DMS153 treated with DMSO at 0.1 percent for 48 hours (cell line): Measurements from ENCODE around the gene SLC17A3.

ENCODE experiments used
- DNase-seq: peaks from one replicate; lab custom pipeline; 2025; ENCODE audit not compliant: unreplicated experiment; lab: John Stamatoyannopoulos, UW

The SLC17A3 gene

GRCh38 chr6:25892877-25893276, 18.8 kb upstream of the SLC17A3 start:
- no peak for DNase-seq

DNA sequence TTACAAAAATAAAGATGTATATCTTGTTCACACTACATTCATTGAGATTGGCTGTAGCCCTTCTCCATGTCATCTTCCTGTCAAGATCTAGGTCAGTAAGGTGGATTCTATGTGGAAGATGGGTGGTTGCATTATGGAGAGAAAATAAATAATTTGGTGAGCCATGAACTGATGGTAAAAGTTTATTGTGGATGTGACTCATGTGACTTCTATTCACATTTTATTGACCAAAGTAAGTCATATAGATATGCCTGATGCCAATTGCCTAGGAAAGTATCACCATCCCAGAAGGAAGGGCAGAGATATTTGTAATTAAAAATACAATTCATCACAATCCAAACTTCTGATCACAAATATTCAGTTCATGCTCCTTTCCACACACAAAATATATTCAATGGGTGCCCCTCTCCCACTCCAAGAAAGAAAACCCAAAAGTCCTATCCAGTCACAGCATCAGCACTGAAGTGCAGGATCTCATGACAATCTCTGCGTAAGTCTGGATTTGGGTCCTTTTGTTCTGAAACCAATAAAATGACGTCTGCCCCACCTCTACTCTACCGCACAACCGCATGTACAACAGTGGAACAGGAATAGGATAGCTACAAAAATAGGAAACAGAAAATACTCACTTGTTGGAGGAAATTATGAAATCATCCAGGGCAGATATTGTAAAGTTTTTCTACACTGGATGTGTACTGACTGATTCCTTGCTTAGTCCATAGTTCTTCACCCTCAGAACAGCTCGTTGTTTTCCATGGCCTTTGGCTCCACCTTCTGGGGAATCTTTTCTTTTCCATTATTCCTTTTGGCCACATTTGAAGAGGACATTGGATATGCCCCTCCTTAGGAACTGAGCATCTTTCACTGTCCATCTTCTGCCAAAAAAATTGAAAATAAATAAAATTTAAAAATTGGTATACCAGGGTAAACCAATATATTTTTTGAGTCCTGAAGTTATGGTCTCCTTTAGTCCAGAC, 16.1 kb upstream of the SLC17A3 start:
- peak; percentile 20 for DNase-seq

DNA sequence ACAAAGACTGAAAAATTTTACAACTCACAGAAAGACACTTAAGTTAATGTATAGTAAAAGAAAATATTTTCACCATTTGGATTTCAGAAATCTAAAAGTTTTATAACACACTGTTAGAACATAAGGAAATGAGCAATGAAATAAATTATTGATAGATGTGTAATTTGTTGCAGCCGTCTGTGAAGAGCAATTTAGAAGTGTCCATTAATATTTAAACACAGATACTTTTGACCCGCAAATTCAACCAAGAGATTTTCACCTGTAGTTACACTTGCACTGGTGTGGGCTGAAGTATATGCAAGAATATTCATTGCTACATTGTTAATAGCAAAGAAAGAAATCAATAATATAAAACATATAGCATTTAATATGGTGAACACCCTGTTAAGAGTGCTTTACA, 14.6 kb upstream of the SLC17A3 start:
- DNase-seq: no peak

- DNase-seq: no peak
Measured at GRCh38 chr6:25886066-25886465, 12.0 kb upstream of the SLC17A3 start.

- no peak for DNase-seq
Measured at GRCh38 chr6:25883991-25884390, 9.9 kb upstream of the SLC17A3 start.

DNA sequence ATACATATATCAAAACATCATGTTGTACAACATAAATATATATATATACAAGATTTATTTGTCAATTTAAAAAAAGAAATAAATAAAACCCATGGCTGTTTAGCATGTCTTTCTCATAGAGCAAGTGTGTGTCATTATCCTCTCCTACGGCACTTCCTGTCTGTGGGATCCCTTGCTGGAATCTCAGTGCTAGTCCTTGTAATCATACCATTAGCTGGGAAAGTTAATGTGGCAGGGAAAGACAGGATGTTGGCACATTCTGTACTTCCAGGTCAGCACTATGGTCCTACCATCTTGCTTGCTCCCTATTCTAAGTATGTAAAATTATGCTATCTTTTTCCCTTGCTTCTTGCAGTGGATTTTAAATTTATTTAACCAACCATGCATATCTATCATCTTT, 9.5 kb upstream of the SLC17A3 start:
- DNase-seq: no peak

DNA sequence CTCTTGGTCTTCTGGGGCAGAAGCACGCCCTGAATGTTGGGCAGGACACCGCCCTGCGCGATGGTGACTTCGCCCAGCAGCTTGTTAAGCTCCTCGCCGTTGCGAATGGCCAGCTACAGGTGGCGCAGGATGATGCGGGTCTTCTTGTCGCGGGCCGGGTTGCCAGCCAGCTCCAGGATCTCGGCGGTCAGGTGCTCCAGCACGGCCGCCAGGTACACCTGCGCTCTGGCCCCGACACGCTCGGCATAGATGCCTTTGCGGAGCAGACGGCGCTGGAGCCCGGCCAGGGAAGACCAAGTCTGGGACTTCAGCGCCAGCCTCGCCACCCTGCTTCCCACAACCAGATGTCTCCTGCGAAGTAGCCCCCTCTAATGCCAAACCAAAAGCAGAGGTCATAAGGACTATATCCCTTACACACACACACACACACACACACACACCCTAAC, 8.0 kb upstream of the SLC17A3 start:
- no peak for DNase-seq

- no peak for DNase-seq
Measured at GRCh38 chr6:25880601-25881000, 6.6 kb upstream of the SLC17A3 start.

DNA sequence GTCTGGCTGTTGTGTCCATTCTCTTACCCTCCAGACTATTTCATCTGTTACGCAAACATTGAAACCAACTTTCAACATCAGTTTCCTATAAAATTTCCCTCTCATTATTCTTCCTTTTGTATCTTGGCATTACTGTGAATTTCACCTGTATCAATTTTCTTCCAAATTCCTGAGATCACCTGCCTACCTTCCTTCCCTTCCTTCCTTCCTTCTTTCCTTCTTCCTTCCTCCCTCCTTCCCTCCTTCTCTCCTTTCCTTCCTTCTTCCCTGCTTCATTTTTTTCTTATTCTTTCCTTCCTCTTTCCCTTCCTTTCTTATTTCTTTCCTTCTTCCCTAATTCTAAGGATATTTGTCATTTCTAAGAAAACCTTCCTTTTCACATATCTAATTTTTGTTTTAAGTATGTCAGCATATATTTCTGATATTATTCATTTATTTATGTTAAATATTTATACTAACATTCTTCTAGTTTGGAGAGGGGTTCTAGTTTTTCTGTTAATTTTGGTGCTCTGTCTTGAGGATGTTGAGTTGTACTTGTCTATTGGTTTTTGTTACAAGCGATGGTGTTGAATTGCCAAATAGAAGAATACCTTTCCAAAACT, 4.8 kb upstream of the SLC17A3 start:
- no peak for DNase-seq

- no peak for DNase-seq
Measured at GRCh38 chr6:25875926-25876602, 2.0 kb upstream of the SLC17A3 start.

DNA sequence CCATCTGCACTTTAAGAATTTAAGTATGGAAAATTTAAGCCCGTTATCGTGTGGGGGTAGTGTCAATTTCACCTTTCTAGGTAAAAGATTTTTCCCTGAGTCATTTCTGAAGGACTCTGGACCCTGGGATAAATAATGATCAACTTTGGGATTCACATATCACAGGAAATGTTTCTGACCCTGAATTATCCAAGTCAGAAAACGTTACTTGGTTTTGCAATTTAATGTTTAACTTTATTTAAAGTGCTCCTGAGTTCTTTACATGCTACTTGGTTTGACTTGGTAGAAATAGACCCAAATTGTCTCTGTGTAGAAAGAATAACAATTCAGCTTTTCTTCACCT, 1.5 kb upstream of the SLC17A3 start:
- DNase-seq: no peak

- DNase-seq: no peak
Measured at GRCh38 chr6:25874822-25875562, 949 bp upstream of the SLC17A3 start.

GRCh38 chr6:25872814-25873213, 1.2 kb downstream of the SLC17A3 start:
- no peak for DNase-seq

DNA sequence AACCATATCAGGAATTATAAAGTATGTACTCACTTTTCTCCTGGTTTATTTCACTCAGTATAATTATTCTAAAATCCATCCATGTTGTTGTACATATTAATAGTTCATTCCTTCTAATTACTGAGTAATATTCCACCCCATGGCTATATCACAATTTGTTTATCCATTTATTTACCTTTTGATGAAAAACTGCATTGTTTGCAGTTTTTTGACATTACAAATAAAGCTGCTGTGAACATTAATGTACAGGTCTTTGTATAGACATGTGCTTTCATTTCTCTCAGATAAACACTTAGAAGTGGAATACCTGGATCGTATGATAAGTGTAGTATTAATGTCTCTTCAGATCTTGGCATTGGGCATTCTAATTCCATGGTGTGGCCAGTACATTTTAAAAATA, 4.2 kb downstream of the SLC17A3 start:
- no peak for DNase-seq

GRCh38 chr6:25868436-25869183, 5.4 kb downstream of the SLC17A3 start:
- DNase-seq: no peak

DNA sequence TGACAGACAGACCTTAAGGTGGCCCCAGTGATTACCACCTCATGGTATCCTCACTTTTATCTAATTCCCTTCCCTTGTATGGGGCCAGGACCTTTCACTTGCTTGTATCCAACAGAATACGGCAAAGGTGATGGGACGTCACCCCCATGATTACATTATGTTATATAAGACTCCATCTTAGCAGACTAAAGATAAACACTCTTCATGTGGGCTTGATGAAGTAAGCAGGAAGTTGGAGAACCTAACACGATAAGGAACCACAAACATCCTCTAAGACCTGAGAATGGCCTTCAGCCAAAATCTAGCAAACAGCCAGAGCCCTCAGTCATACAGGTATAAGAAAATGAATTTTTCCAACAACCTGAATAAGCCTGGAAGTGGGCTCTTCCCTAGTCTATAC, 8.0 kb downstream of the SLC17A3 start:
- no peak for DNase-seq

- no peak for DNase-seq
Measured at GRCh38 chr6:25863360-25863759, 10.7 kb downstream of the SLC17A3 start.

DNA sequence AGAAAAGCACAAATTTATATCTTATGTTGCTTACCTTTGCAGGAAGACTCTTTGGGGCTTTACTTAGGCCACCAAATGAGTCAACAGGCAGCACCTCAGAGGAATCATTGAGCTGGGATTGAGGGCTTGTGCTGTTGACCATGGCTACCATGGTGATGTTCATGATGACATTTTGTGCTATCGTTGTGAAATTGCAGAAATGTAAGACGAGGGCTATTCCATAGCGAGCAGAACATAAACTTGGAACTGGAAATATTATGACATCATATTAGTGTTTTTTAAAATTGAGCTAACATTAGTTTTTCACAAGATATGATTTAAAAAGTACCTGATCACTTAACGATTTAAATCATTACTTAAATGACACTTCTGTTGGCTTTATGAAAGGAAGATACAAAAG, 11.8 kb downstream of the SLC17A3 start:
- DNase-seq: no peak

- no peak for DNase-seq
Measured at GRCh38 chr6:25852756-25853155, 21.3 kb downstream of the SLC17A3 start.

DNA sequence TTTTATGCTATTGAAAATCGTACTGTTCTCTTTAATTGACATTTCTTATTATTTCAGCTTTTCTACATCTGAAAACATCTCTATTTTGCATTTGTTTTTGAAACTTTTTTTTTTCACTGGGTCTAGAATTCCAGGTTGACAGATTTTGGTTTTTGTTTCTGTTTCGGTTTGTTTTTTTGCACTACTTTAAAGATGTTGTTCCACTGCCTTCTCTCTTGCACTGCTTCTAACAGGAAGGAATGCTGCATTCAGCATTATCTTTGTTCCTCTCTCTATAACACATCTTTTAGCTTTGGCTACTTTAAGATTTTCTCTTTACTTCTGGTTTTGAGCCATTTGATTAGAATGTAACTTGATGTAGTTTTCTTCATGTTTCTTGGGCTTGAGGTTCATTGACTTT, 22.1 kb downstream of the SLC17A3 start:
- no peak for DNase-seq

- no peak for DNase-seq
Measured at GRCh38 chr6:25844518-25844917, 29.5 kb downstream of the SLC17A3 start.
